ENCODE results near the gene SOX2. TPM values are rescaled to one million over a fixed set of nuclear protein-coding genes. Genes with fewer than 3 reads are reported as not detected.

The SOX2 gene
- total and polyA plus RNA-seq, 10 donors = 0.02 to 0.54 (median 0.10) TPM; not detected in 5

DNA sequence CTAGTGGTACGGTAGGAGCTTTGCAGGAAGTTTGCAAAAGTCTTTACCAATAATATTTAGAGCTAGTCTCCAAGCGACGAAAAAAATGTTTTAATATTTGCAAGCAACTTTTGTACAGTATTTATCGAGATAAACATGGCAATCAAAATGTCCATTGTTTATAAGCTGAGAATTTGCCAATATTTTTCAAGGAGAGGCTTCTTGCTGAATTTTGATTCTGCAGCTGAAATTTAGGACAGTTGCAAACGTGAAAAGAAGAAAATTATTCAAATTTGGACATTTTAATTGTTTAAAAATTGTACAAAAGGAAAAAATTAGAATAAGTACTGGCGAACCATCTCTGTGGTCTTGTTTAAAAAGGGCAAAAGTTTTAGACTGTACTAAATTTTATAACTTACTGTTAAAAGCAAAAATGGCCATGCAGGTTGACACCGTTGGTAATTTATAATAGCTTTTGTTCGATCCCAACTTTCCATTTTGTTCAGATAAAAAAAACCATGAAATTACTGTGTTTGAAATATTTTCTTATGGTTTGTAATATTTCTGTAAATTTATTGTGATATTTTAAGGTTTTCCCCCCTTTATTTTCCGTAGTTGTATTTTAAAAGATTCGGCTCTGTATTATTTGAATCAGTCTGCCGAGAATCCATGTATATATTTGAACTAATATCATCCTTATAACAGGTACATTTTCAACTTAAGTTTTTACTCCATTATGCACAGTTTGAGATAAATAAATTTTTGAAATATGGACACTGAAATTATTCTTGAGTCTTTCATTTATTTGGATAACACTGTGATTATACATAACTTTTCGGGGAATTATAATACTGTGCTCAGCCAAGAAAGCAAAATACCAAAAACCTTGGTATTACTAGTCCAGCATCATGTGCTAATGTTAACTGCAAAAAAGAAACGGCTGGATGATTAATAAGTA lies 2.2 kb downstream of the SOX2 start:
- intact Hi-C loops (cut with DNase I; ENCODE audit: low total_unique reads) = no loop called here
- TF ChIP-seq POLR2AphosphoS5 (IDR thresholded peaks at IDR 0.05) = no peak
- TF ChIP-seq, protein P1, sequence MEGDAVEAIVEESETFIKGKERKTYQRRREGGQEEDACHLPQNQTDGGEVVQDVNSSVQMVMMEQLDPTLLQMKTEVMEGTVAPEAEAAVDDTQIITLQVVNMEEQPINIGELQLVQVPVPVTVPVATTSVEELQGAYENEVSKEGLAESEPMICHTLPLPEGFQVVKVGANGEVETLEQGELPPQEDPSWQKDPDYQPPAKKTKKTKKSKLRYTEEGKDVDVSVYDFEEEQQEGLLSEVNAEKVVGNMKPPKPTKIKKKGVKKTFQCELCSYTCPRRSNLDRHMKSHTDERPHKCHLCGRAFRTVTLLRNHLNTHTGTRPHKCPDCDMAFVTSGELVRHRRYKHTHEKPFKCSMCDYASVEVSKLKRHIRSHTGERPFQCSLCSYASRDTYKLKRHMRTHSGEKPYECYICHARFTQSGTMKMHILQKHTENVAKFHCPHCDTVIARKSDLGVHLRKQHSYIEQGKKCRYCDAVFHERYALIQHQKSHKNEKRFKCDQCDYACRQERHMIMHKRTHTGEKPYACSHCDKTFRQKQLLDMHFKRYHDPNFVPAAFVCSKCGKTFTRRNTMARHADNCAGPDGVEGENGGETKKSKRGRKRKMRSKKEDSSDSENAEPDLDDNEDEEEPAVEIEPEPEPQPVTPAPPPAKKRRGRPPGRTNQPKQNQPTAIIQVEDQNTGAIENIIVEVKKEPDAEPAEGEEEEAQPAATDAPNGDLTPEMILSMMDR (IDR thresholded peaks at IDR 0.05 in 8 of 11, conservative IDR thresholded peaks at IDR 0.05 in 3 of 11) = no peak
- TF ChIP-seq POLR2A (IDR thresholded peaks at IDR 0.05) = no peak
- peaks cover 13 to 40% (median 35%) of the 10 kb centered on the region in 6 donors for H3K4me1 ChIP-seq
- DNase-seq = no peak
- WGBS, 5 donors = 10 to 14% (median 13%) methylated on average over 13 of the region's 13 CpGs
- peaks cover 0 to 17% (median 0%) of the 10 kb centered on the region in 8 donors for H3K9me3 ChIP-seq
- no peak overlapping the region for H3K4me3 ChIP-seq
- H3K27me3 ChIP-seq (replicated peaks in 1 of 7) = peaks cover 23 to 100% (median 98%) of the 10 kb centered on the region in 7 donors
- H3K27ac ChIP-seq = no peak overlapping the region
- no peaks in the 10 kb centered on the region for H3K36me3 ChIP-seq

DNA sequence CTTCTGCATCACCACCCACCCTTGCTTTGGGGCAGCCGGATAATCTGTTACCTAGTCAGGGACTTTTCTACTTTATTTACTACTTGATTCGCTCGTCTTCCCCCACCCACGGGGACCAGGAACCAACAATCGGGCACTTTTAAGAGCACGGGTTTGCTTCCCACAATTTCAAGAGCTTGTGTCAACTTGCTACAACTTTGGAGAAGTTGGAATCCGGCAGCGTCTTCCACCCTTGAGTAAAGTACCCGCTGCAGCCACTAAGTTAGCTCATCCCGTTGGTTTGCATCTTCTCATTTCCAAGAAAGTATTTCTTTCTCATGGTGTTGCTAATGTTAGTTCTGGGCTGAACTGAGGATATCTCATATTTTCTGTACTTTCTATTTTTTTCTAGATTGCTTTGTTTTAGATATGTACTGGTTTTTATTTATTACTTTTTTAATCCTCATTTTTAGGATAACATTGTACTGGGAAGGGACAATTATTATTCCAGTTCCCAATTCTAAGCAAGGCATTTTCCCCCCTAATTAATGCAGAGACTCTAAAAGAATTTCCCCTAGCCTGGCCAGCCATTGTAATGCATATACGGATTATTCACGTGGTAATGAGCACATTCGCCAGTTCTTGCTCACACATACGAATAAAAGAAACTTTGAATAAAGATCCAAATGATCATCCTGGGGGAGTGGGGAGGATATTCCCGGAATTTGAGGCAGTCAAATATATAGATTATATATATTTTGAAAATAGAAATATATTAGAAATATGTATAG lies 4.0 kb downstream of the SOX2 start:
- Histone ChIP-seq H3K27me3 (replicated peaks in 1 of 7) (peaks cover 22 to 100% (median 100%) of the 10 kb centered on the region in 7 donors), H3K4me1 (peaks cover 9 to 26% (median 22%) of the 10 kb centered on the region in 6 donors), H3K4me3 (no peak overlapping the region), H3K9me3 (peaks cover 0 to 17% (median 0%) of the 10 kb centered on the region in 8 donors), H3K27ac (no peak overlapping the region), H3K36me3 (no peaks in the 10 kb centered on the region)
- TF ChIP-seq POLR2A (IDR thresholded peaks at IDR 0.05) (no peak), POLR2AphosphoS5 (IDR thresholded peaks at IDR 0.05) (no peak)
- TF ChIP-seq, protein P1 (IDR thresholded peaks at IDR 0.05 in 8 of 11, conservative IDR thresholded peaks at IDR 0.05 in 3 of 11) = no peak
- no peak for DNase-seq
- intact Hi-C loops (cut with DNase I; ENCODE audit: low total_unique reads) = no loop called here
- 11 to 18% (median 13%) methylated on average over 15 of the region's 15 CpGs for WGBS, 5 donors

DNA sequence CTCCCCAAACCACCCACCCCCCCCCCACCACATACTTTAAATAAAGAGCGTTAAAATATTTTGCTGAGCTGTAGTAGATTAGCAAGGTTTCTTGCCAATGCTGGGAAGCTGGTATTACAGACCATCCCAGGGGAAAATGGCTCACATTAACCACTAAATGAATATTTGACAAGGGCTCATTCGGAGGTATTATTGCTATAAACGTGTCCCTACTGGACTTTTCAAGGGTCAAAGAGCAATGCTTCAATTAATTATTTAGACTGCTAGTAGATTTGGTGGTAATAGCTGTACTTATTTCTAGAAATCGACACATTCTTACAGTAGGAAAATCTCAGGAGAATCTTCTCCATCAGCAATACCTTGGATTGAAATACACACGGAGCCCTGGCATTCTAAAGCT lies 5.2 kb downstream of the SOX2 start:
- intact Hi-C loops (cut with DNase I; ENCODE audit: low total_unique reads) = no loop called here
- TF ChIP-seq POLR2A (IDR thresholded peaks at IDR 0.05) (no peak), POLR2AphosphoS5 (IDR thresholded peaks at IDR 0.05) (no peak)
- WGBS, 5 donors = 15 to 25% (median 16%) methylated on average over 5 of the region's 5 CpGs
- H3K9me3 ChIP-seq = peaks cover 0 to 17% (median 0%) of the 10 kb centered on the region in 8 donors
- H3K27ac ChIP-seq = no peak overlapping the region
- H3K4me1 ChIP-seq = peaks cover under 1 to 14% (median 11%) of the 10 kb centered on the region in 6 donors
- peaks cover 11 to 100% (median 100%) of the 10 kb centered on the region in 7 donors for H3K27me3 ChIP-seq (replicated peaks in 1 of 7)
- H3K4me3 ChIP-seq = no peak overlapping the region
- H3K36me3 ChIP-seq = no peaks in the 10 kb centered on the region
- no peak for DNase-seq

DNA sequence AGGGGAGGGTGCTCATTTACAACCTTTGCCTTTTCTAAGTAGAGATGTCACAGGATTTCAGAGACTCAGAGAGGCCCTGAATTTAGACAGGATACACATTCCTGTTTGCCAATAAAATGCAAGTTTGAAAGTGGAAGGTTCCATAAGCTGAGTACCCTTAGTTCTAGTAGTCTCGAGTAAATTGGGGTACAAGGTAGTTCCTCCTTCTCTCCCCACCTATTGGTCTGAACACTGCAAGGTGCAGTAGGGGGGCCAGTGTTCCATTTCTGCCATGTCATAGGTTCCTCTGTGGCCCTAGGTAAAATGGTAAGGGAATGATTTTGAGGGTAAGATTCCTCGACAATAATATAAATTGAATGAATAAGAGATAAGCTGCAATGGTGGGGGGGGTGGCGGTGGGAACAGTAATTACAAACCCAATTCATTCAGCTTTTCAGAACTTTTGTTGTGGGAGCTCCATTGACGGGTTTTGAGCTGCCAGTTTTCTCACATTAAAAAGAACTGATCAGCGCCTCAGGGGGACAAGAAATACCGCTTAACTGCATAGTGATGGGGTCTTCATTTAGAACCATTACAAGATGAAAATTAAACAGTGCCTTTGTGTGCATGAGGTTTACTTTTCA lies 5.9 kb downstream of the SOX2 start:
- 20 to 27% (median 22%) methylated on average over 6 of the region's 6 CpGs for WGBS, 5 donors
- no peak for TF ChIP-seq POLR2AphosphoS5 (IDR thresholded peaks at IDR 0.05)
- TF ChIP-seq, protein P1 (IDR thresholded peaks at IDR 0.05 in 8 of 11, conservative IDR thresholded peaks at IDR 0.05 in 3 of 11) = no peak

More for the DNA sequence above, 5.9 kb downstream of the SOX2 start:
- H3K27me3 ChIP-seq (replicated peaks in 1 of 7) = peaks cover 13 to 100% (median 100%) of the 10 kb centered on the region in 7 donors
- H3K4me3 ChIP-seq = no peak overlapping the region
- no peak overlapping the region for H3K27ac ChIP-seq
- intact Hi-C loops (cut with DNase I; ENCODE audit: low total_unique reads) = no loop called here
- no peaks in the 10 kb centered on the region for H3K36me3 ChIP-seq
- H3K9me3 ChIP-seq = peaks cover 0 to 11% (median 0%) of the 10 kb centered on the region in 8 donors
- no peak for DNase-seq
- H3K4me1 ChIP-seq = peaks cover 0 to 7% (median 4%) of the 10 kb centered on the region in 6 donors
